Large intestine (tissue), 3 donors: Measurements from ENCODE around the gene SLC26A11. TPM values are rescaled to one million over a fixed set of nuclear protein-coding genes. Genes with fewer than 3 reads are reported as not detected.
A peak's percentile ranks its signal among the peaks of the same experiment; 100 is the strongest.

ENCODE experiments used
- DNase-seq, 2 donors: peaks; one replicate each; pipeline versions ENCODE4 v3.0.0 to v3.0.0-alpha.2; 2013
- H3K27ac ChIP-seq: one replicate; pipeline ENCODE4 v1.5.1; 2013; ENCODE audit warnings: low read length
- H3K27me3 ChIP-seq: 2 replicates; pipeline ENCODE4 v1.6.1; 2013; ENCODE audit warnings: low read length; ENCODE audit not compliant: control insufficient read depth, insufficient read depth
- H3K36me3 ChIP-seq: 2 replicates; pipeline ENCODE4 v1.6.1; 2013; ENCODE audit warnings: low read length; ENCODE audit not compliant: control insufficient read depth, insufficient read depth
- H3K4me1 ChIP-seq: one replicate; pipeline ENCODE4 v1.6.1; 2013; ENCODE audit warnings: low read length; ENCODE audit not compliant: control insufficient read depth, insufficient read depth
- H3K4me3 ChIP-seq: one replicate; pipeline ENCODE4 v1.5.1; 2013; ENCODE audit warnings: low read length
- H3K9me3 ChIP-seq: one replicate; pipeline ENCODE4 v1.6.1; 2013; ENCODE audit warnings: mild to moderate bottlenecking, low read depth, low read length, moderate library complexity; ENCODE audit not compliant: control insufficient read depth
- WGBS: methylation state at CpG from one replicate; pipeline ENCODE4 v1.1.5; 2013; ENCODE audit warnings: low lambda C conversion rate; ENCODE audit not compliant: insufficient coverage; 5-methylcytosine and 5-hydroxymethylcytosine counted together
- polyA plus RNA-seq: library from polyadenylated mRNA; unstranded; fragments of 120-200 nt; gene quantifications from one replicate; pipeline ENCODE4 v1.2.1, GENCODE V29; 2013

Gene SLC26A11
- polyA plus RNA-seq, 1 donor, result 82.8 TPM

GRCh38 chr17:80216473-80217456 is 3.5 kb upstream of the SLC26A11 start:
- H3K36me3 ChIP-seq, result peaks cover 59% of the 10 kb centered on the region
- no peak overlapping the region for H3K4me3 ChIP-seq
- H3K4me1 ChIP-seq, result peaks cover 12% of the 10 kb centered on the region
- no peak overlapping the region for H3K27ac ChIP-seq
- WGBS, result no CpG with 5 or more reads among the region's 40 CpGs
- DNase-seq, result no peak
- no peaks in the 10 kb centered on the region for H3K27me3 ChIP-seq
- H3K9me3 ChIP-seq, result peaks cover 2% of the 10 kb centered on the region

- H3K36me3 ChIP-seq, result peaks cover 55% of the 10 kb centered on the region
- no peak for DNase-seq
- WGBS, result no CpG with 5 or more reads among the region's 13 CpGs
- H3K9me3 ChIP-seq, result peaks cover 2% of the 10 kb centered on the region
- no peaks in the 10 kb centered on the region for H3K27me3 ChIP-seq
- no peak overlapping the region for H3K27ac ChIP-seq
- H3K4me1 ChIP-seq, result peaks cover 17% of the 10 kb centered on the region
- no peak overlapping the region for H3K4me3 ChIP-seq
These were observed 2.4 kb upstream of the SLC26A11 start for GRCh38 chr17:80217703-80218362.

GRCh38 chr17:80218391-80218790 is 1.8 kb upstream of the SLC26A11 start:
- peaks cover 2% of the 10 kb centered on the region for H3K9me3 ChIP-seq
- H3K4me1 ChIP-seq, result peaks cover 23% of the 10 kb centered on the region
- H3K27me3 ChIP-seq, result no peaks in the 10 kb centered on the region
- peaks cover 58% of the 10 kb centered on the region for H3K36me3 ChIP-seq
- no CpG with 5 or more reads among the region's 7 CpGs for WGBS
- DNase-seq, result no peak
- no peak overlapping the region for H3K27ac ChIP-seq
- H3K4me3 ChIP-seq, result no peak overlapping the region

GRCh38 chr17:80219013-80219762 is 1.0 kb upstream of the SLC26A11 start:
- peaks cover 57% of the 10 kb centered on the region for H3K36me3 ChIP-seq
- H3K27ac ChIP-seq, result peak overlapping the region; percentile 89
- H3K9me3 ChIP-seq, result peaks cover 2% of the 10 kb centered on the region
- no CpG with 5 or more reads among the region's 15 CpGs for WGBS
- peak overlapping the region; percentile 89 for H3K4me3 ChIP-seq
- peaks cover 23% of the 10 kb centered on the region for H3K4me1 ChIP-seq
- H3K27me3 ChIP-seq, result no peaks in the 10 kb centered on the region
- peak; percentile 74 to 88 for DNase-seq

- H3K36me3 ChIP-seq, result peaks cover 56% of the 10 kb centered on the region
- no peak for DNase-seq
- H3K27ac ChIP-seq, result peak overlapping the region; percentile 89
- no CpG with 5 or more reads among the region's 5 CpGs for WGBS
- H3K4me1 ChIP-seq, result peaks cover 23% of the 10 kb centered on the region
- H3K9me3 ChIP-seq, result peaks cover 2% of the 10 kb centered on the region
- H3K4me3 ChIP-seq, result peak overlapping the region; percentile 89
- no peaks in the 10 kb centered on the region for H3K27me3 ChIP-seq
These were observed 519 bp upstream of the SLC26A11 start for GRCh38 chr17:80219763-80220053.

GRCh38 chr17:80220736-80221215 is 549 bp downstream of the SLC26A11 start:
- WGBS, result 0% methylated on average over 1 of the region's 41 CpGs
- H3K4me3 ChIP-seq, result peak overlapping the region; percentile 89
- H3K27me3 ChIP-seq, result no peaks in the 10 kb centered on the region
- peaks cover 54% of the 10 kb centered on the region for H3K36me3 ChIP-seq
- no peaks in the 10 kb centered on the region for H3K9me3 ChIP-seq
- peak; percentile 52 to 61 for DNase-seq
- peak overlapping the region; percentile 89 for H3K27ac ChIP-seq
- peaks cover 23% of the 10 kb centered on the region for H3K4me1 ChIP-seq

- peak; percentile 90 to 94 for DNase-seq
- whole genome bisulfite sequencing, result no CpG with 5 or more reads among the region's 29 CpGs
- Histone ChIP-seq H3K36me3 (peaks cover 51% of the 10 kb centered on the region), H3K27ac (peak overlapping the region; percentile 89), H3K4me3 (peak overlapping the region; percentile 89), H3K27me3 (no peaks in the 10 kb centered on the region), H3K9me3 (no peaks in the 10 kb centered on the region), H3K4me1 (peaks cover 23% of the 10 kb centered on the region)
These were observed 1.3 kb downstream of the SLC26A11 start for GRCh38 chr17:80221351-80222105.

GRCh38 chr17:80222376-80223141 is 2.3 kb downstream of the SLC26A11 start:
- Histone ChIP-seq H3K27ac (no peak overlapping the region), H3K4me3 (no peak overlapping the region), H3K27me3 (no peaks in the 10 kb centered on the region), H3K4me1 (peaks cover 23% of the 10 kb centered on the region), H3K9me3 (no peaks in the 10 kb centered on the region), H3K36me3 (peaks cover 50% of the 10 kb centered on the region)
- no CpG with 5 or more reads among the region's 18 CpGs for WGBS
- no peak for DNase-seq

- Histone ChIP-seq H3K27me3 (no peaks in the 10 kb centered on the region), H3K36me3 (peaks cover 52% of the 10 kb centered on the region), H3K27ac (no peak overlapping the region), H3K4me1 (peaks cover 21% of the 10 kb centered on the region), H3K9me3 (no peaks in the 10 kb centered on the region), H3K4me3 (no peak overlapping the region)
- DNase-seq, result no peak
- WGBS, result no CpG with 5 or more reads among the region's 18 CpGs
These were observed 3.1 kb downstream of the SLC26A11 start for GRCh38 chr17:80223142-80223815.
